ENCODE measurements around the gene NKD2.
"Not testable (repeated sequence)": the region's sequence is repeated elsewhere in the genome, so short reads cannot be mapped to it uniquely, and the experiment has no call there.

NKD2 gene

GRCh38 chr5:997001-997474 lies 11.6 kb upstream of the NKD2 start:
- DNase-seq (ENCODE audit: extremely low read depth, low read depth), result no peak
- no peak for TF ChIP-seq CTCF (IDR thresholded peaks at IDR 0.05; ENCODE audit: low read depth, low read length)

GRCh38 chr5:997711-998110 lies 10.9 kb upstream of the NKD2 start:
- no peak for DNase-seq (ENCODE audit: extremely low read depth, low read depth)
- TF ChIP-seq CTCF (IDR thresholded peaks at IDR 0.05; ENCODE audit: low read depth, low read length), result no peak

DNA sequence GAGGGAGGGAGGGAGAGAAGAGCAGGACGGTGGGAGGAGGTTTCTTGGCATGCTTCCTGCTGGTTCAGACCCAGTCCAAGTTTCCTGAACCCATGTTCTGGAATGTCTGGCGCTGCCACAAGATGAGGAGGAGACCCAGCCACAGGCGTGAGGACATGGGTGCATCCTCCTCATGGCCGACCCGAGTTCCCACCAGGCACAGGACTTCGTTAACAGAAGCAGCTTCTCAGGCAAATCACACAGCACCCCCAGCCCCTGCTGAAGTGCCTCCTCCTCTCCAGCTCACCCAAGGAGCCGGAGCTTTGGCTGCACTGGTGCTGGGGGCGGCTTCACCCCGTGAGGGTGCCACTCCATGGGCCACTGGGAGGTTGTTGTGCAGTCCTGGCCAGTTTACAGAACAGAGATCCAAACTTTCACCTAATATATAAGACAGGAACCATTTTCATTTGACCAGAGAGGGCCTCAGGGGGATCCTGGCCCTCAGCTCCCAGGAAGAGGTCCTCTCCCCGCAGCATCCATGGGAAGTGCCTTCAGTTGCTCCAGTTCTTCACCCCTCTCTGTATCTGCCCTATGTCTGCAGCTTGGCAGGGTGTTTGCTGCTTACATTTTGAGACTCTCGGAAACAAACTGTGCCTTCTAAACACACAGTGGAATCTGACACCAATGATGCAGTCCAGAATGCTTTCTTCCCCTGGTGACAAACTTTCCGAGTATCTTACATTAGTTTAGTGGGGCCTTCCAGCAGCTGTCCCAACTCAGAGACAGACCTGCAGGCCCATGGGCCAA lies 10.2 kb upstream of the NKD2 start:
- DNase-seq (ENCODE audit: extremely low read depth, low read depth), result no peak
- no peak for TF ChIP-seq CTCF (IDR thresholded peaks at IDR 0.05; ENCODE audit: low read depth, low read length)

DNA sequence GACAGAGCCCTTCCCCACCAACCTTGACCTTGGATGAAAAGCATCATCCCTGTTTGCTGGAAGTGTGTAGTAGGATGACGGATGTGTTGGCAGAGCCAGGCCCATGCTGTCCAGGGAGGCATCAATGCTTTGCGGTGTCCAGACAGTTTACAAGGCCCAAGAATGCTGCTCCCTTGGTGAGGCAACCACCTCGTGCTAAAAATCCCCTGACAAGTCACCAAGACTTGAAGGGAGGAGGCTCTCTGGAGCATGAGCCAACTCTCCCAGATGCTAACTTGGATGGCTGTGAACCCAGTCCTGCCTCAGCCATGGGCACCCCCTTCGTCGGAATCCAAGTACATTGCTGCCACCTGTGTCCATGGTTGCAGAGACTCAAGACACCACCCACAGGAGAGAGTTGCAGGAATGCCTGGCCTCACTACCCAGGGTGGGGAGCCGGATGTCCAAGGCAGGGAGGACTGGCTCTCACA lies 9.5 kb upstream of the NKD2 start:
- no peak for TF ChIP-seq CTCF (IDR thresholded peaks at IDR 0.05; ENCODE audit: low read depth, low read length)
- DNase-seq (ENCODE audit: extremely low read depth, low read depth), result no peak

- DNase-seq (ENCODE audit: extremely low read depth, low read depth), result no peak
- TF ChIP-seq CTCF (IDR thresholded peaks at IDR 0.05; ENCODE audit: low read depth, low read length), result no peak
Measured at GRCh38 chr5:999724-1000123, 8.9 kb upstream of the NKD2 start.

DNA sequence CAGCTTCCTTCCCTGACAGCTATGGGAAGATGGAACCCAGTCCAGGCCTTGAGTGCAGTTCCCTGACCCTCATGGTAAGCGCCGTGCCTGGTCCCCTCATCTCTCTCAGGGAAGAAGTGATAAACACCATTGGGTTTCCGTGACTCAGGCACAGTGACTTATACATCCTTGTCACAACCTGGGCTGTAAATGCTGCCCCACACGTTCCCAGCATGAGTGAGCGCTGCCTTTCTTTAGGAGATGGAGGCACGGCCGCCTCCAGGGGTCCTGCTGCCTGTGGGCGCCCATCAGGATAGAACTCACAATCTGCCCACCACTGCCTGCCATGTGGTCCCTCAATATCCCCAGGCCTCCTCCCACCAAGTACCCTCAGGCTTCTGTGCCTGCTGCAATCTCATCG lies 8.3 kb upstream of the NKD2 start:
- TF ChIP-seq CTCF (IDR thresholded peaks at IDR 0.05; ENCODE audit: low read depth, low read length), result no peak
- DNase-seq (ENCODE audit: extremely low read depth, low read depth), result no peak

DNA sequence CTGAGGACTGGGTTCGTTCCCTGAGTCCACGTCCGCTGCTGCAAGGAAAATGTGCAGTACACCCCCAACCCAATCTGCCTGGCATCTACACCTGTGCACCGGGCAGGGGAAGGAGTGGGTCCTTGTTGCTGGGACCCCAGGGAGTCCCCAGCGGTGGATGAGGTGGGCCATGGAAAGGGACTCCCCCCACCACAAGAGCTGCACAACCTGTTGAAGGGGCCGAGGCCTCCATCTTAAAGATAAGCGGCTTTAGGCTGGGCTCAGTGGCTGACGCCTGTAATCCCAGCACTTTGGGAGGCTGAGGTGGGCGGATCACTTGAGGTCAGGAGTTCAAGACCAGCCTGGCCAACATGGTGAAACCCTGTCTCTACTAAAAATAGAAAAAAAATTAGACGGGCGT lies 7.8 kb upstream of the NKD2 start:
- not testable (repeated sequence) for DNase-seq (ENCODE audit: extremely low read depth, low read depth)

Data from AG09319 (cell line).